HG02763 (cell line): ENCODE measurements around the gene PAPLN.

Experiments used
- ATAC-seq: cut with Tn5 transposase; IDR thresholded peaks from one replicate; pipeline ENCODE4 v1.9.1; 2021; ENCODE audit warnings: mild to moderate bottlenecking, moderate library complexity; ENCODE audit not compliant: unreplicated experiment

PAPLN gene

GRCh38 chr14:73227812-73228781, 9.2 kb upstream of the PAPLN start:
- no peak for ATAC-seq

GRCh38 chr14:73230051-73230450, 7.3 kb upstream of the PAPLN start:
- no peak for ATAC-seq

GRCh38 chr14:73231981-73232851, 5.1 kb upstream of the PAPLN start:
- no peak for ATAC-seq

- ATAC-seq: no peak
These were observed 4.3 kb upstream of the PAPLN start for GRCh38 chr14:73232984-73233383.

- no peak for ATAC-seq
These were observed 3.7 kb upstream of the PAPLN start for GRCh38 chr14:73233564-73233963.

- ATAC-seq: no peak
These were observed 3.3 kb upstream of the PAPLN start for GRCh38 chr14:73234029-73234428.

GRCh38 chr14:73234586-73235394, 2.5 kb upstream of the PAPLN start:
- ATAC-seq: no peak

GRCh38 chr14:73235531-73236155, 1.7 kb upstream of the PAPLN start:
- ATAC-seq: no peak

- ATAC-seq: no peak
These were observed 1.1 kb upstream of the PAPLN start for GRCh38 chr14:73236157-73236556.

- ATAC-seq: no peak
These were observed 521 bp upstream of the PAPLN start for GRCh38 chr14:73236752-73237218.

GRCh38 chr14:73237786-73238423, 599 bp downstream of the PAPLN start:
- ATAC-seq: no peak

- no peak for ATAC-seq
These were observed 1.1 kb downstream of the PAPLN start for GRCh38 chr14:73238424-73238852.

GRCh38 chr14:73238941-73239340, 1.6 kb downstream of the PAPLN start:
- no peak for ATAC-seq

GRCh38 chr14:73239393-73240241, 2.3 kb downstream of the PAPLN start:
- ATAC-seq: no peak

- no peak for ATAC-seq
These were observed 3.6 kb downstream of the PAPLN start for GRCh38 chr14:73240816-73241480.

- no peak for ATAC-seq
These were observed 4.3 kb downstream of the PAPLN start for GRCh38 chr14:73241481-73242165.

- no peak for ATAC-seq
These were observed 5.1 kb downstream of the PAPLN start for GRCh38 chr14:73242357-73242901.
